Right lobe of liver (tissue), 6 donors: ENCODE data around the gene GTF2A1L. TPM values are rescaled to one million over a fixed set of nuclear protein-coding genes. Genes with fewer than 3 reads are reported as not detected.

Experiments
- ATAC-seq, 4 donors: fragments of 200-7000 bp; cut with Tn5 transposase; one replicate each; pipeline ENCODE4 v1.9.1; 2020; ENCODE audit warnings: mild to moderate bottlenecking in 4 of 4, moderate library complexity in 4 of 4
- DNase-seq, 3 donors: peaks; one replicate each; pipeline ENCODE4 v3.0.0-alpha.2; 2020
- H3K27ac ChIP-seq, 3 donors: fragments of 200-600 bp; one replicate each; pipeline ENCODE4 v1.8.0; 2022
- H3K27me3 ChIP-seq, 2 donors: fragments of 200-600 bp; one replicate each; pipeline ENCODE4 v1.8.0; 2022
- H3K36me3 ChIP-seq, 4 donors: fragments of 200-600 bp; sonication (generic) in 1 of 4; one replicate each; pipeline versions ENCODE4 v1.5.1 to v1.8.0; 2017 to 2022; ENCODE audit warnings: control low read depth in 1 of 4
- H3K4me1 ChIP-seq, 4 donors: fragments of 200-600 bp; sonication (generic) in 1 of 4; one replicate each; pipeline versions ENCODE4 v1.5.1 to v1.8.0; 2017 to 2022; ENCODE audit warnings: control low read depth in 1 of 4
- H3K4me3 ChIP-seq, 3 donors: fragments of 200-600 bp; one replicate each; pipeline ENCODE4 v1.8.0; 2022
- H3K9me3 ChIP-seq, 4 donors: fragments of 200-600 bp; sonication (generic) in 1 of 4; one replicate each; pipeline versions ENCODE4 v1.5.1 to v1.8.0; 2017 to 2022; ENCODE audit warnings: control low read depth in 1 of 4
- CTCF ChIP-seq, 4 donors: fragments of 200-600 bp in 3 of 4; fragments of 450-650 bp in 1 of 4; IDR thresholded peaks; one replicate each; pipeline versions ENCODE4 v1.5.1 to v1.8.0; 2016 to 2022; ENCODE audit warnings: antibody characterized with exemption in 4 of 4, mild to moderate bottlenecking in 2 of 4
- POLR2A ChIP-seq: fragments of 450-650 bp; IDR thresholded peaks from one replicate; pipeline ENCODE4 v1.6.1; 2017; ENCODE audit warnings: antibody characterized with exemption, mild to moderate bottlenecking
- WGBS: methylation state at CpG from one replicate; pipeline ENCODE4 v1.1.6; 2018; ENCODE audit warnings: low coverage, low lambda C conversion rate; ENCODE audit not compliant: insufficient coverage; ENCODE audit errors: missing lambda C conversion rate; 5-methylcytosine and 5-hydroxymethylcytosine counted together
- intact Hi-C, 2 donors: fragments of 100-400 bp; cut with DNase I; formaldehyde crosslinking; loops; one replicate each; pipeline versions ENCODE4 v1.11.2 to v1.14.1; 2022
- total RNA-seq, 6 experiments: library from RNA; depleted of rRNA in 2 of 6; stranded (reverse); fragments of >200 nt in 2 of 6; fragmentation: NEBNext Ultra II Directional in 3 of 6; extraction: Animal tissue kit (Norgen Biotek cat#: 25700) in 3 of 6; gene quantifications; one replicate each; pipeline versions ENCODE4 v1.1.0 to v1.2.4, GENCODE V29; 2016 to 2023
- donor health status: DM: no; HTN: yes; CAD: no.
- donor health status: DM: no; HTN: no; CAD: no.
- donor health status: DM: no; HTN: no; CAD: no.
- donor health status: DM: no; HTN: yes; CAD: no.
- donor health status: DM: no; HTN: yes; CAD: no.

Gene GTF2A1L
- total RNA-seq, 6 experiments from 2014 or later = 0.58 to 0.66 TPM; not detected in 4

GRCh38 chr2:48638261-48638660 is 20.6 kb downstream of the GTF2A1L start:
- no peak for TF ChIP-seq CTCF (IDR thresholded peaks at IDR 0.05)
- 36% methylated on average over 1 of the region's 1 CpG for WGBS
- H3K9me3 ChIP-seq = no peaks in the 10 kb centered on the region
- H3K27ac ChIP-seq = no peak overlapping the region
- DNase-seq (no peak), ATAC-seq (no peak)
- no peak overlapping the region for H3K4me3 ChIP-seq
- H3K36me3 ChIP-seq = no peaks in the 10 kb centered on the region
- H3K4me1 ChIP-seq = no peaks in the 10 kb centered on the region
- no peaks in the 10 kb centered on the region for H3K27me3 ChIP-seq
- intact Hi-C loops = no loop called here

- ATAC-seq (no peak), DNase-seq (no peak)
- Histone ChIP-seq H3K4me3 (no peak overlapping the region), H3K27me3 (no peaks in the 10 kb centered on the region), H3K36me3 (no peaks in the 10 kb centered on the region), H3K4me1 (no peaks in the 10 kb centered on the region), H3K9me3 (no peaks in the 10 kb centered on the region), H3K27ac (no peak overlapping the region)
- intact Hi-C loops = no loop called here
- TF ChIP-seq POLR2A (no peak), CTCF (IDR thresholded peaks at IDR 0.05) (no peak)
- WGBS = 35% methylated on average over 4 of the region's 4 CpGs
Observed at GRCh38 chr2:48651158-48651790, 33.6 kb downstream of the GTF2A1L start.

- H3K27ac ChIP-seq = no peak overlapping the region
- H3K27me3 ChIP-seq = no peaks in the 10 kb centered on the region
- DNase-seq = no peak
- ATAC-seq = no peak
- no peaks in the 10 kb centered on the region for H3K4me1 ChIP-seq
- no peaks in the 10 kb centered on the region for H3K36me3 ChIP-seq
- TF ChIP-seq CTCF (IDR thresholded peaks at IDR 0.05) (no peak), POLR2A (no peak)
- intact Hi-C loops = no loop called here
- no peaks in the 10 kb centered on the region for H3K9me3 ChIP-seq
- no peak overlapping the region for H3K4me3 ChIP-seq
- 19% methylated on average over 1 of the region's 1 CpG for WGBS
Observed at GRCh38 chr2:48668992-48669391, 51.3 kb downstream of the GTF2A1L start.

GRCh38 chr2:48673581-48673980 is 55.9 kb downstream of the GTF2A1L start:
- TF ChIP-seq POLR2A = no peak
- TF ChIP-seq CTCF (IDR thresholded peaks at IDR 0.05) = no peak
- H3K36me3 ChIP-seq = no peaks in the 10 kb centered on the region
- no peak overlapping the region for H3K4me3 ChIP-seq
- no peaks in the 10 kb centered on the region for H3K4me1 ChIP-seq
- 67% methylated on average over 4 of the region's 4 CpGs for WGBS
- H3K9me3 ChIP-seq = no peaks in the 10 kb centered on the region
- DNase-seq (no peak), ATAC-seq (no peak)
- H3K27ac ChIP-seq = no peak overlapping the region
- H3K27me3 ChIP-seq = no peaks in the 10 kb centered on the region
- intact Hi-C loops = no loop called here

- intact Hi-C loops = no loop called here
- Histone ChIP-seq H3K27ac (no peak overlapping the region), H3K4me3 (no peak overlapping the region), H3K4me1 (no peaks in the 10 kb centered on the region), H3K9me3 (no peaks in the 10 kb centered on the region), H3K27me3 (no peaks in the 10 kb centered on the region), H3K36me3 (no peaks in the 10 kb centered on the region)
- WGBS = 69% methylated on average over 2 of the region's 2 CpGs
- DNase-seq (no peak), ATAC-seq (no peak)
- TF ChIP-seq CTCF (IDR thresholded peaks at IDR 0.05) = no peak
- no peak for TF ChIP-seq POLR2A
Observed at GRCh38 chr2:48674933-48675332, 57.3 kb downstream of the GTF2A1L start.
